Tibial nerve (tissue), 4 donors: ENCODE measurements around the gene DIP2B.

Experiments used
- CTCF ChIP-seq, 5 experiments: fragments of 200-600 bp in 3 of 5; fragments of 450-650 bp in 2 of 5; sonication (generic) in 3 of 5; IDR thresholded peaks; one replicate each; pipeline ENCODE4 v1.5.1; 2016 to 2019; ENCODE audit warnings: antibody characterized with exemption in 5 of 5, mild to moderate bottlenecking in 3 of 5, moderate library complexity in 2 of 5
- EP300 ChIP-seq, 2 donors: sonication (generic); formaldehyde crosslinking; IDR thresholded peaks; one replicate each; pipeline ENCODE4 v1.6.1; 2017; ENCODE audit warnings: antibody characterized with exemption in 2 of 2, mild to moderate bottlenecking in 1 of 2
- POLR2A ChIP-seq, 2 donors: fragments of 450-650 bp; IDR thresholded peaks; one replicate each; pipeline ENCODE4 v1.6.1; 2017; ENCODE audit warnings: antibody characterized with exemption in 2 of 2, mild to moderate bottlenecking in 2 of 2, moderate library complexity in 2 of 2

- TF ChIP-seq POLR2A (IDR thresholded peaks at IDR 0.05) (no peak), EP300 (IDR thresholded peaks at IDR 0.05) (no peak), CTCF (IDR thresholded peaks at IDR 0.05) (no peak)
Observed at GRCh38 chr12:50488801-50489200, 16.0 kb upstream of the DIP2B start.
